ENCODE data around the gene OR51V1.
"Not testable (repeated sequence)": the region's sequence is repeated elsewhere in the genome, so short reads cannot be mapped to it uniquely, and the experiment has no call there.

Gene OR51V1

DNA sequence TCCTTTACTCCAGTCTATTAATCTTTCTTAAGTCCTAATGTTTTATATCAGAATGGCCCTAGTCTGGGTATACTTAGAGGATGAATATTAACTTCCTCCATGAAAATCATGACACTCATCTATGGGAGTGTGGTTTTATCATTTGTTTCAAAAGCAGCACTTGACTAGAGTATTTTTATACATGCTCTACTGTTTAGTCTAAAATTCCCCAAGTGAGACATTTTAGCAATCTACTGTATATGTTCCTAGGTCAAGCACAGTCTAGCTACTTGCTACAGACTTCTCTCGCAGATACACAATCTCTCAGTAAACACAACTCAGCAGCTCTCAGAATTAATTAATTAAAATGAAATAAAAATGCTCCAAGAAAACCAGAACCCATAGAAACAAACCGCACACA lies 29.3 kb upstream of the OR51V1 start:
- DNase-seq, result no peak

DNA sequence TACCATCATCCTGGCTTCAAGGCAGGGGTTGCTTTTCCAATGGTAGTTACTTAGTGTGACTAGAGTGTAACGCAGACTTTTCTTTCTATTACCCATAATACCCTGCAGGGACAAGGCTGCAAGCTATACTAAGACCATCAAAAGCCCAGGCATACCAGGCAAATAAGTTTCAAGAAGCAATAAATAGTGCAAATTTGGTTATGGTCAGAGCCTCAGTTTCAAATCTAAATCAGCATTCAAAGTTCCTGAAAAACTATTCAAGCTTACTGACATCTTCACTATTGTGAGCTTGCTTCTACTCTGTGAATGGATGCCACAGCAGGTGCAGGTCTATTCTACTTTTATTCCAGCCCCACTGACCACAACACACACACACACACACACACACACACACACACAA lies 28.9 kb upstream of the OR51V1 start:
- no peak for DNase-seq

DNA sequence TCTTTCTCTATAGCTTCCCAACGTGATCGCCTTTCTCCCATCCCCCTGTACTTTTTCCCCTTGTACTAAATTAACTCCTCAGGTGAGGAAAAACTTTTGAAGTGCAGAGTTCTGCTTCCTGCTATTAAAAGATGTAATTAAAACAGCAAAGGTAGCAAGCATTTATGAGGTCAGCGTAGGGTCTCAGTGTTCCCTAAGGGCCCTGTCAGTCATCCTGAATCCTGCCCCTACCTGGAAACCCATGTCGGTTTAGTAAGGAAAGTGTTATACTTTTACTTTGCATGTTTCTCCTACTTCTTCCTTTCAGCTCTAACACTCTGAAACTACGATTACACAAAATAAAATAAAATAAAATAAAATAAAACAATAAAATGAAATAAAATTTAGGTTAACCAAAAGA lies 27.6 kb upstream of the OR51V1 start:
- DNase-seq, result no peak

DNA sequence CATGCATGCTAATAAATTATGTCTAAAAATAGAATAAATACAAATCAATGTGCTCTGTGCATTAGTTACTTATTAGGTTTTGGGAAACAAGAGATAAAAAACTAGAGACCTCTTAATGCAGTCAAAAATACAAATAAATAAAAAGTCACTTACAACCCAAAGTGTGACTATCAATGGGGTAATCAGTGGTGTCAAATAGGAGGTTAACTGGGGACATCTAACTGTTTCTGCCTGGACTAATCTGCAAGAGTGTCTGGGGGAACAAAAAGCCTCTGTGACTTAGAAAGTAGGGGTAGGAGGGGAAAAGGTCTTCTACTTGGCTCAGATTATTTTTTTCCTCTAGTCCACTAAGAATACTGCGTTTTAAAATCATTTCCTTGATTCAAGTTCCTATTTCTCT lies 27.2 kb upstream of the OR51V1 start:
- no peak for DNase-seq

DNA sequence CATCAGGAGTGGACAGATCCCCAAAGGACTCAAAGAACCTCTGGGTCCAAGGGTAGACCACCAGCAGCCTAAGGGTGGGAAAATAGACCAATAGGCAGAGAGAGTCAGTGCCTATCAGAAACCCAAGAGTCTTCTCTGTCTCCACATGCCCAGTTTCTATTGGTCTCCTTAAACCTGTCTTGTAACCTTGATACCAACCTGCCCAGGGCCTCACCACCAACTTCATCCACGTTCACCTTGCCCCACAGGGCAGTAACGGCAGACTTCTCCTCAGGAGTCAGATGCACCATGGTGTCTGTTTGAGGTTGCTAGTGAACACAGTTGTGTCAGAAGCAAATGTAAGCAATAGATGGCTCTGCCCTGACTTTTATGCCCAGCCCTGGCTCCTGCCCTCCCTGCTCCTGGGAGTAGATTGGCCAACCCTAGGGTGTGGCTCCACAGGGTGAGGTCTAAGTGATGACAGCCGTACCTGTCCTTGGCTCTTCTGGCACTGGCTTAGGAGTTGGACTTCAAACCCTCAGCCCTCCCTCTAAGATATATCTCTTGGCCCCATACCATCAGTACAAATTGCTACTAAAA lies 26.3 kb upstream of the OR51V1 start, which contains the start of gene HBB:
TSS of gene HBB (minus strand) at position 340 of the 579 bp plus-strand sequence. CDS start at position 290, 50 bp downstream.
- DNase-seq, result no peak

DNA sequence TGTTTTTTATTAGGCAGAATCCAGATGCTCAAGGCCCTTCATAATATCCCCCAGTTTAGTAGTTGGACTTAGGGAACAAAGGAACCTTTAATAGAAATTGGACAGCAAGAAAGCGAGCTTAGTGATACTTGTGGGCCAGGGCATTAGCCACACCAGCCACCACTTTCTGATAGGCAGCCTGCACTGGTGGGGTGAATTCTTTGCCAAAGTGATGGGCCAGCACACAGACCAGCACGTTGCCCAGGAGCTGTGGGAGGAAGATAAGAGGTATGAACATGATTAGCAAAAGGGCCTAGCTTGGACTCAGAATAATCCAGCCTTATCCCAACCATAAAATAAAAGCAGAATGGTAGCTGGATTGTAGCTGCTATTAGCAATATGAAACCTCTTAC lies 25.0 kb upstream of the OR51V1 start:
- no peak for DNase-seq

DNA sequence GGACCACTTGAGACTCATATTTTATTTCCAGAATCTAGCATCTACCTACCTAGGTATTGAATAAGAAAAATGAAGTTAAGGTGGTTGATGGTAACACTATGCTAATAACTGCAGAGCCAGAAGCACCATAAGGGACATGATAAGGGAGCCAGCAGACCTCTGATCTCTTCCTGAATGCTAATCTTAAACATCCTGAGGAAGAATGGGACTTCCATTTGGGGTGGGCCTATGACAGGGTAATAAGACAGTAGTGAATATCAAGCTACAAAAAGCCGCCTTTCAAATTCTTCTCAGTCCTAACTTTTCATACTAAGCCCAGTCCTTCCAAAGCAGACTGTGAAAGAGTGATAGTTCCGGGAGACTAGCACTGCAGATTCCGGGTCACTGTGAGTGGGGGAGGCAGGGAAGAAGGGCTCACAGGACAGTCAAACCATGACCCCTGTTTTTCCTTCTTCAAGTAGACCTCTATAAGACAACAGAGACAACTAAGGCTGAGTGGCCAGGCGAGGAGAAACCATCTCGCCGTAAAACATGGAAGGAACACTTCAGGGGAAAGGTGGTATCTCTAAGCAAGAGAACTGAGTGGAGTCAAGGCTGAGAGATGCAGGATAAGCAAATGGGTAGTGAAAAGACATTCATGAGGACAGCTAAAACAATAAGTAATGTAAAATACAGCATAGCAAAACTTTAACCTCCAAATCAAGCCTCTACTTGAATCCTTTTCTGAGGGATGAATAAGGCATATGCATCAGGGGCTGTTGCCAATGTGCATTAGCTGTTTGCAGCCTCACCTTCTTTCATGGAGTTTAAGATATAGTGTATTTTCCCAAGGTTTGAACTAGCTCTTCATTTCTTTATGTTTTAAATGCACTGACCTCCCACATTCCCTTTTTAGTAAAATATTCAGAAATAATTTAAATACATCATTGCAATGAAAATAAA lies 24.3 kb upstream of the OR51V1 start:
- no peak for DNase-seq

DNA sequence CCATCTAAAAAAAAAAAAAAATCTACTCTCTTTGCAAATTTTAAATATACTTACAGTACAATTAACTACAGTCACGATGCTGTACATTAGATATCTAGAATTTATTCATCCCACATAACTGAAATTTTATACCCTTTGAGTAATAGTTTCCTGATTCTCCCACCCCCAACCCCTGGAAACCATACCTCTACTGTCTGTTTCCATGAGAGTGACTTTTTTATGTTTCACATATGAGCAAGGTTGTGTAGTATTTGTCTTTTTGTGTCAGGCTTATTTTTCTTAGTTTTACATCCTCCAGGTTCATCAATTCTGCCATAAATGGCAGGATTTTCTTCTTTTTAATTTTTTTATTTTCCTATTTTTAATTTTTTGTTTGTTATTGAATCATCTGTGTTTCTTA lies 23.2 kb upstream of the OR51V1 start:
- no peak for DNase-seq

DNA sequence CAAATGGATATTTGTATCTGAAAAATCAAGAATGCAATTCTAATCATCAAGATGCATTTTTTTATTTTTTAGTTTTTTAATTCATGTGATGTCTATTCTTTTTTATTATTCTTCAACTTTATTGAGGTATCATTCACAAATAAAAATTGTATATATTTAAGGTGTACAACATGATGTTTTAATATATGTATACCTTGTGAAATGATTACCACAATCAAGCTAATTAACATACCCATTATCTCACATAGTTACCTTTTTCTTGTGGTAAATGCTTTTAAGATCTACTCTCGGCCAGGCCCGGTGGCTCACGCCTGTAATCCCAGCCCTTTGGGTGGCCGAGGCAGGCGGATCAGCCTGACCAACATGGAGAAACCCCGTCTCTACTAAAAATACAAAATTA lies 22.7 kb upstream of the OR51V1 start:
- no peak for DNase-seq

DNA sequence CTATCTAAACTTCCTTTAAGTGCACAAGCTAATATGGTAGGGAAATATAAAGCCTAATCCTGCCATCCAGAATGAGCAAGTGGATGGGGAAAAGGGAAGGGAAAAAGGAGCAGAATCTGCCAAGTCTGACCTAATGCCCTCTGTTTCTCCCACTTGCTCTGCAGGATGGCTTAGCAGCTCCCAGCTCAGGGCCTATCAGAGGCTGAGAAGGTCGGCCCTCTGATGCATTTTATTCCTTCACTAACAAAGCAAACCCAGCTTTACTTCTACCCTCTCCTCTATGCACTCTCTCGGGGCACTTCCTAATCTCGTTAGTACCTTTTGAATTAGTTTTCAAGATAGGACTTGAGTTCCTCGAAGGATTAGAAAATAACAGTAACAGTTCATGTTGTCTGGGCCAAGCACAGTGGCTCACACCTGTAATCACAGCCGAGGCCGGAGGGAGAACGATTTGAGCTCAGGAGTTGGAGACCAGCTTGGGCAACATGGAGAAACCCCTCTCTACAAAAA lies 9.9 kb upstream of the OR51V1 start:
- DNase-seq, result no peak

DNA sequence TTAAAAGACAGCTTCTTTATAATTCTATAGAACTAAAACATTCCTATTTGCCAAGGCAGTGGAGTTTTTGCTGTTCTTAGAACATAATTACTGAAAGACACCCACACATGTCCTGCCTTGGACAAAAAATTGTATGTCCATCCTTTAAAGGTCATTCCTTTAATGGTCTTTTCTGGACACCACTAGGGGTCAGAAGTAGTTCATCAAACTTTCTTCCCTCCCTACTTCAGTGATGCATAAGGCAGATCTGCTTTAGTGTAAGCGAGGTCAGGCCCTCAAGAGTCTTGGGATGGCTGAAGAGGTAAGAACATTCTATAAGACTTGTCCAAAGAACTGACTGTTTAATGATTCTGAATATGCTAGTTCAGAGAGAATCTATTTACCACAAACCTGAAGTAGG lies 4.3 kb upstream of the OR51V1 start:
- DNase-seq, result no peak

DNA sequence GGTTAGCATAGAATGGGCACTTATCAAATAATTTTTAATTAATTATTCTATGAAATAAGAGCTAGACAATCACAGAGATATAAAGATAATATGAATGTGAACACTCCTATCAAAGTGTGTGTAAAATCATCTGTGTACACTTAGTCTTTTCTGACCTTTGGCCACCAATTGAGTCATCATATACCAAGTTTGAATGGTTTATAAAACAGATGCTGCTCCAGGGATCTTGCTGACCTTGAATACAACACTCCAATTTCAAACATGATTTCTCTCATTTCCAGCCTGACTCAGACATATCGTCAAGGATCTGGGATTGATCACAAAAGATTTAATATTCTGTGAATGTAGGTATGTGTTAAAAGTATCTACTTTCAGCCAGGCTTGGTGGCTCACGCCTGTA lies 2.9 kb upstream of the OR51V1 start:
- no peak for DNase-seq

DNA sequence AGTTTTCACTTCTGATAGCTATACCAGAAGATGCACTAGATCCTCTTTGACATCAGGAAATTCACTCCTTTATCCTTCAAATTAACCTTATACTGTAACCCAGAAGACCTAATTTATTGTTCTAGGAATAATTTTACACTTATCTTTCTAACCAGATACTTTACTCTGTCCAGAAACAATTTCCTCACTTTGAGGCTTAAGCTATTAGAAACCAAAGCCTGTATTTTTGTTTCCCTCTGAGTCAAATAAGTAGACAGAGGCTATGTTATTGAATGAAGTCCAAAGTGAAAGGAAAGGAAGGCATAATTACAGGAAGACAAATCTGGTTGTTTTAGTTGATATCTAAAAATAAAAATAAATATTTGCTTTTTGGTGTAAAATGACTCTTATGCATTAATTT lies 2.2 kb downstream of the OR51V1 start:
- DNase-seq, result no peak

DNA sequence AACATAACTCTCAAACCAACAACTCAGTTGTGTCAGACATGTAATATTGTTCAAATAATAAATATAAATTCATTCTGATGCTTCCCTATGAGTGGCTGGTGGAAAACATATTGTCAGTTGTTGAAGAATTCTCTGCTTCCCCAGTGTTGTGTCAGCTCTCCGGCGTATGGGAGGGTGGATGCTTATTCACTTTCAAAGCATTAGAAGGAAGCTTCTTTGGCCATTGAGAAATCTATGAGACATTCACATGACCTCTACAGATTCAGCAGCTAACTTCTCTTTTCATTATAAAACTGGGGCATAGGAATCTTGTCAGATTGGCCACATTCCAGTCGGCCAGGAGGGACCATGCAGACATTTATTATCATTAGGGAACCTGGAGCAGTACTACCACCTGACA lies 2.9 kb downstream of the OR51V1 start:
- DNase-seq, result no peak

DNA sequence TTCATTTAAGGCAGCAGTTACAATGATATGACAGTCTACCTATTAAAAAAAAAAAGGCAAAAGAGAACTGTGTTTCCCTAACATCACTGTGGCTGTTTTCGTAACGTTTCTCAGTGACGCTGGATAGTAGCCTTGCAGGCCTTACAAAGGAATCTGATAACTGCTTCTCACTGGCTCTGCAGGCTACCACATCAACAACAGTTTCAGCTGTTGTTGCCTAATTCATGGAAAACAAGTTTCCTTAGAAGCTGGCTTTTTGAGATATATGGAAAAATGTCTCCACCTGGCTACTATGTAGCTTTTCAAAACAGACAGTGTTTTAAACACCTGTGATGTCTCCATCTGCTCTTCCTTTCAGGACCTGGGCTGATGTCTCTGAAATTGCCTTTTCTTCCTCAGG lies 3.8 kb downstream of the OR51V1 start:
- DNase-seq, result no peak

DNA sequence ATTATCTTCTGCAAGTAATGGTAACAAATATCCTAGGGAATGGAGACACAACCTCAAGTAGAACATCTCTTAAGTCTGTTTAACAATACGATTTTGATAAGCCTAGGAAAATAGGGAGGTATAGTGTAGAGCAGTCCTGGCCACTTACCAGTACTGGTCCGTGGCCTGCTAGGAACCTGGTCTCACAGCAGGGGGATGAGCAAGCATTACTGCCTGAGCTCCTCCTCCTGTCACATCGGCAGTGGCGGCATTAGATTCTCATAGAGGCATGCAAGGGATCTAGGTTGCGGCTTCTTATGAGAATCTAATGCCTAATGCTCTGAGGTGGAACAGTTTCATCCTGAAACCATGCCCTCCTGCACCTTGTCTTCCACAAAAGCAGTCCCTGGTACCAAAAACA lies 4.4 kb downstream of the OR51V1 start:
- no peak for DNase-seq

DNA sequence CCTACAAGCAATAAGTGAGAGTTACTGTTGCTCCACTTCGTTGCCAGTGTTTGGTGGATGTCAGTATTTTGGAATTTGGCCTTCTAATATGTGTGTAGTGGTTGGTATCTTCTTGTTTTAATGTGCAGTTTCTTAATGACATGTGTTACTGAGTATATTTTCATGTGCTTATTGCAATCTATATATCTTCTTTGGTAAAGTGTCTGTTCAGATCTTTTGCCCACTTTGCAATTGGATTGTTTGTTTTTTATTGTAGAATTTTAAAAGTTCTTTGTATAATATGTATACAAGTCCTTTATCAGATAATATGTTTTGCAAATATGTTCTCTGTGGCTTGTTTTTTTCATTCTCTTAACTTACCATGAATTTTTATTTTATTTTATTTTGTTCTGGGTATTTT lies 7.7 kb downstream of the OR51V1 start:
- no peak for DNase-seq

DNA sequence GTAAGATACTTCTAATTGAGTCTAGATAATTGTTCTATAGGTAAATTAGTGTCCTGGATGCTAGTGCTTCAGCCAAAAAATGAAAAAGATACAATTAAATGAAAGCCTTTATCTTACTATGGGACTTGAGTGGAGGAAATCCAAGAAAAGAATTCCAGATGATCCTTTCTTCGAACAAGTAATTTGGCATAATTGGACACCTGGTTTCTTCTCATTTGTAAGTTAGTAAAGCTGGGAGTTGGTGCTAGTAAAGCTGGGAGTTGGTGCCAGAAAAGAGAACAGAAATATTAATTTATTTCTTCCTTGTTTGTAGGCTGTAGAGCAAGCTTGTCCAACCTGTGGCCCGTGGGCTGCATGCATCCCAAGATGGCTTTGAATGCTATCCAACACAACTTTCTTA lies 12.3 kb downstream of the OR51V1 start:
- DNase-seq, result no peak

DNA sequence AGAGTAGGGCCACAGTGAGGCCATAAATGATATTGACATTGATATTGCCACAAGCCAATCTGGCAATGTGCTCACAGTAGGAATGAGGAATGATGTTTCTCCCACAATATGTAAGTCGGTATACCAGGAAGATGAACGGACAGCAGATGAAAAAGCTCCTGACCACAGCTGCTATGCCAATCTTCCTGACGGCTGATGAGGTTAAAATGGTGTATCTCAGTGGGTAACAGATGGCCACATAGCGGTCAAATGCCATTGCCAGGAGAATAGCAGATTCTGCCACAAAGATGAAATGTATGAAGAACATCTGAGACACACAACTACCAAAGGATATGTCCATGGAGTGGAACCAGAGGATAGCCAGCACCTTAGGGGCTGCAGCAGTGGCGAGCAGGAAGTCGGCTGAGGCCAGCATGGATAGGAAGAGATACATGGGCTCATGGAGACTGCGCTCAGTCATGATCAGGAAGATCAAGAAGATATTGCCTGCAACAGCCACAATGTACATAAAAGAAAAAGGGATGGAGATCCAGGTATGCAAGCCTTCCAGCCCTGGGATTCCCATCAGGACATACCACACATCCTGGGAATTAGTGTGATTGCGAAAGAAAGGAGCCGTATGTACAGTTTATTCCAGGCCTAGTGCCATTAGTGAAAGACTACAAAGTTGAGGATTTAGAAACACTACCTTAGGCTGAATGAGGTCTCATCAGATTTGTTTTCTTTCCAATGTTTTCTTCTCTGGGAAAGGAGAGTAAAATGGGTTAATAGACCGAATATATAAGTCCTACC lies 22.2 kb downstream of the OR51V1 start:
- no peak for DNase-seq

DNA sequence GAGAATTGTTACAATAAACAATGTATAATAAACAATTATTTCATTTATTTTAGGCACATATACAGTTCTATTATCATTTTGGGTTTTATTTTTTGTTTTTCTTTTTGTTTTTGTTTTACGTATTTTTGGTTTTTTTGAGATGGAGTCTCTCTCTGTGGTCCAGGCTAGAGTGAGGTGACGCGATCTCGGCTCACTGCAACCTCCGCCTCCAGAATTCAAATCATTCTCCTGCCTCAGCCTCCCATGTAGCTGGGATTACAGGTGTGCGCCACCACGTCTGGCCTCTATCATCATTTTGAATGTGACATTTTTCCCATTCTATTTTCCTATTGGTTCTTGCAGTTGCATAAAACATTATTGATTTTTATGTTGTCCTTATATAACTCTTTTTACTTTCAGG lies 25.5 kb downstream of the OR51V1 start:
- DNase-seq, result no peak

DNA sequence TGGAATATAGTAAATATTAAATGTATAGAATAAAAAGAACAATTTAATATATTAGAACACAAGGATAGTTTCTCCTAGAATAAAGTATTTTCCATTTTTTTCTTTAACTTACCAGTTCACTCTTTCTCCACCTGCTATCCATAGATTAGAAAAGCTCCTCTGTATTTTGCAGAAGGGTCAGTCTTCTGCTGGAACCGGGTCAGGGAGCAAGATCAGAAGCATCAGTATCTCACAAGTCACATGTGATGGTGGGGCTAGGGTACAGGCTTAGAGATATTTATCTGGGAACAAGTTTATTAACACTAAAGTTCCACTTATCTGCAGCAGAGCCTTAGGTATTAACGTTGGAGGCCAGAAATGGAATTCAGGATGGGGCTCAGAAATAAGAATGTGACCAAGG lies 28.6 kb downstream of the OR51V1 start:
- no peak for DNase-seq

DNA sequence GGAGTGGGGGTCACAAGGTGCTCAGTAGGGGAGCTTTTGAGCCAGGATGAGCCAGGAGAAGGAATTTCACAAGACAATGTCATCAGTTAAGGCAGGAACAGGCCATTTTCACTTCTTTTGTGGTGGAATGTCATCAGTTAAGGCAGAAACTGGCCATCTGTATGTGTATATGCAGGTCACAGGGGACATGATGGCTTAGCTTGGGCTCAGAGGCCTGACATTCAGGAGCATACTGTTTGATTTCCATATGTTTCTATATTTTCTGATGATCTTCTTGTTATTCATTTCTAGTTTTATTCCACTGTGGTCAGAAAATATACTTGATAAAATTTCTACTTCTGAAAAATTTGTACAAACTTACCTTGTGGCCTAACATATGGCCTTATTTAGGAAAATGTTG lies 34.6 kb downstream of the OR51V1 start:
- not testable (repeated sequence) for DNase-seq

DNA sequence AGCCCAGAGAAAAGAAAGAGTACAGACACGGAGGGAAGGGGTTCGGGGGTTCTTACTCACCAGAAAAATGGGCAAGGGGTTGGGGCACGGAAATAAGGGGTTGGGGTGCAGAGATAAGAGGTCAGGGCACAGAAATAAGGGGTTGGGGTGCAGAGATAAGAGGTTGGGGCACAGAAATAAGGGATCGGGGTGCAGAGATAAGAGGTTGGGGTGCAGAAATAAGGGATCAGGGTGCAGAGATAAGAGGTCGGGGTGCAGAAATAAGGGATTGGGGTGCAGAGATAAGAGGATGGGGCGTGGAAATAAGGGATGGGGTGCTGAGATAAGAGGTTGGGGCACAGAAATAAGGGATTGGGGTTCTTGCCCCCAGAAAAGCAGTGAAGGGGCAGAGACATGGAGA lies 35.7 kb downstream of the OR51V1 start:
- DNase-seq, result not testable (repeated sequence)

DNA sequence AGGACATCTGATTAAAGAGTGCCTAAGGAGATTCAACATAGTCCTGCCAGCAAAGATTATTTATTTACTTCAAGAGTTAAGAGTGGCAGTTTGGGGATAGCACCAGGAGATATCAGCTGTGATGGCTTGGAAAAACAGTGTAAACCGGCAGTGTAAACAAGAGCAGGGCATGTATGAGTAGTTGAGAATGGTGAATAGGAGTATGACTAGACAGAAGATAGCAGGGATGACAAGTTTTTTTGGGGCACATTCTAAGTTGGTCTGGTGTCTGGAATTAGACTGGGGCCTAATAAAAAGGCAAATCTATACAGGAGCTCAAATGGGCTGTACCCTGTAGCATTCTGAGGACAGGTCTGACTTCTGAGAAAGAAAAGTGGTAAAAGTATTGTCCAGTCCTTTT lies 39.4 kb downstream of the OR51V1 start:
- DNase-seq, result not testable (repeated sequence)
